ENCODE data around the gene AMBRA1.
"Not testable (repeated sequence)": the region's sequence is repeated elsewhere in the genome, so short reads cannot be mapped to it uniquely, and the experiment has no call there.

The AMBRA1 gene

DNA sequence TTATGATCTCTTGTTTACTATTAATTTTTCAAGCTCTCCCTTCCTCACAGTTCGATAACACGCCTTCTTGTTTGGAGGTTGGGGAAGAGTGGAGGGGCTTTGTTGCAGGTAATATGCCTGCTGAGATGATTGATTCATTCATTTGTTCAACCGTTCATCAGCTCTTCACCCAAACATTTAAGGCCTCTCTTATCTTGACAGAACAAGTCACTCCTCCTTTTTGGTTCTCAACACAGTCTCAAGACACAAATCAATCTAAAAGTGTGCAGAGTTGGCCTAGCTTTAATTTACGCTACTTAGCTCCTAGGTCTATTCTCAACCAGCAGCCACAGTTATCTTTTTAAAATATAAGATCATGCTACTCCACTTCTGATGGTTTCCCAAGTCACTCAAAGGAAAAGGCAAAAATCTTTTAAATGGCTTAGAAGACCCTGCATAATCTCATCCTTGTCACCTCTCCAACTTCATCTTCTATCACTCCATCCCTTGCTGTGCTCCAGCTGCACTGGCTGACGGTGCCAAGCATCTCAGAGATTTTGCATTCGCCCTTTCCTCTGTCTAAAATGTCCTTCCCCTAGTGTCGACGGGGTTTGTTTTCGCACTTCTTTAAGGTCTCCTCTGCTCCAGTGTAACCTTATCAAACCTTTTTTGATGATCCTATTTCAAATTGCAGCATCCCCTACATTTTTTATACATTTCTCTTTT is 60.3 kb downstream of the AMBRA1 start:
- DNase-seq (ENCODE audit: low read depth in 2 of 2): no peak

DNA sequence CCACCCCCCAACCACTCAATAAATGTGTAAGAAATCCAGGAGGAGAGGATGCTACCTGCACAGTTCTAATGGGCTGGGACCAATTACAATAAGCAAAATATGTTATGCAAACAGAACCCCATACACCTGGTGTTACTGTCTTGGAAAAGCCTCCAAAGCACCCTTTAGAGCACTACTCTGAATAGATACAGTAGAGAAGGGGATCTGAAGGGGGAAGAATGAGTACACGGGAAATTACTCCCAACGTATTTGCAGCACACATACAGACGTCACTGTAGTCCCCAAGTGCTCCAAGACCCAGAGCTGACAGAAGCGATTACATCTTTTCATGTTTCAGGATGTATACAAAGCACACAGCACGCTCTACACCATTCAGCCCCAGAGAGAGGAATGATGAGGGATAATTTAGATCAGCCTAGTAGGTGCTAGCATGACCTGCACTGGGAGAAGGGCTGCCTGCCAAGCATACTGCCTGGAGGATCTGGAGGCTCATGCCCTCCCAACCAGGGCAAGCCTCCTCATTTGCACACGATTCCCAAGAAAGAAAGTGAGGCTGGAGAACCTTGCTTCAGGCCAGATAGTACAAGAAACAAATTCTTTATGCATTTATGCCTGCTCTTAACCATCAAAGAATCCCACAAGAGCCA is 63.8 kb downstream of the AMBRA1 start:
- DNase-seq (ENCODE audit: low read depth in 2 of 2): no peak

DNA sequence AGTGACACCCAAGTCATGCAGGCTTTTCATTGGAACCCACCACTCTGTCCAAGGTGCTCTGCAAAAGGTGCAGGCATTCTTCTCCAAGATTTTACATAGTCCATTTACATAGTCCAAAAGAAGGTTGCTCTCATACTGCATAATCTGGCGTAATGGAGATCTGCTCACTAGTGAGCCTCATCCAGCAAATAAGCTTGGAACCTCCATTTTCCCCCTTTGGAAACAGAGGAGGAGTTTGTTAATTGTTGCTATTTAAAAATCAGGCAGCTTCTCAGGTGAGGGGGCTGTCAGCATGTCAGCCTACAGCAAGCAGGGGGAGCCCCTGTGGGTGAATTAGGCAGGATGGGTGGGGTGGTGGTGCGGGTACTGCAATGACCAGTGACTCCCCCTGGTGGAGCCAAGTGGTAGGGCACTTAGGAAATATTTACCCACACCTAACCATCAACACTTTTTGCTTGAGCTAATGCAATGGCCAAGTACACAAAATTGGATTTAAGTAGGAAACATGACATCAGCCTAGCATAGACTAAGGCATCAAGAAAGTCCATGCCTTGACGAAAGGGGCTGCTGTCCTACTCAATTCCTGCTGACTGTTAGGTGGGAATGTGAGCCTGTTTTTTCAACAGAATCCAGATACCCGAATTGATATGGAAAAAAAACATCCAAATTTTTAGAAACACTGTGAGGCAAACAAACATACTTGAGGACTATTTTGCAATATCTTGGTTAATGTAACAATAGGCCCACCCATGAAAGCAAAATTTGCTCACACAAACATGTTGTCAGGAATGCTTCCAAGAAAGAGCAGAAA is 64.5 kb downstream of the AMBRA1 start:
- peak; percentile 60 to 68 for DNase-seq (ENCODE audit: low read depth in 2 of 2)

- no peak for DNase-seq (ENCODE audit: low read depth in 2 of 2)
Measured at GRCh38 chr11:46528445-46529094, 65.3 kb downstream of the AMBRA1 start.

DNA sequence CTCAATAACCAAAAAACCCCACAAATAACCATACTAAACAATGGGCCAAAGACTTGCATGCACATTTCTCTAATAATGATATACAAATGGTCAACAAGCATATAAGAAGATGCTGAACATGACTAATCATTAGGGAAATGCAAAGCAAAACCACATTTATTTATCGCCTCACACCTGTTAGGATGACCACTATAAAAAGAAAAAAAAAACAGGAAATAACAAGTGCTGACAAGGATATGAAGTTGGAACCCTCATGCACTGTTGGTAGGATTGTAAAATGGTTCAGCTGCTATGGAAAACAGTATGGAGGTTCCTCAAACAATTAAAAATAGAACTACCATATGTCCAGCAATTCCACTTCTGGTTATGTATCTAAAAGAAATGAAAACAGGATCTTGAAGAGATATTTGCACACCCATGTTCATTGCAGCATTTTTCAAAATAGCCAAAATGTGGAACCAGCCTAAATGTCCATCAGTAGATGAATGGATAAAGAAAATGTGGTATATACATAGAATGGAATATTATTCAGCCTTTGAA is 66.2 kb downstream of the AMBRA1 start:
- DNase-seq (ENCODE audit: low read depth in 2 of 2): no peak

- DNase-seq (ENCODE audit: low read depth in 2 of 2): no peak
Measured at GRCh38 chr11:46526216-46527215, 67.3 kb downstream of the AMBRA1 start.

GRCh38 chr11:46524201-46524770 is 69.5 kb downstream of the AMBRA1 start:
- DNase-seq (ENCODE audit: low read depth in 2 of 2): no peak

- no peak for DNase-seq (ENCODE audit: low read depth in 2 of 2)
Measured at GRCh38 chr11:46523290-46523689, 70.5 kb downstream of the AMBRA1 start.

DNA sequence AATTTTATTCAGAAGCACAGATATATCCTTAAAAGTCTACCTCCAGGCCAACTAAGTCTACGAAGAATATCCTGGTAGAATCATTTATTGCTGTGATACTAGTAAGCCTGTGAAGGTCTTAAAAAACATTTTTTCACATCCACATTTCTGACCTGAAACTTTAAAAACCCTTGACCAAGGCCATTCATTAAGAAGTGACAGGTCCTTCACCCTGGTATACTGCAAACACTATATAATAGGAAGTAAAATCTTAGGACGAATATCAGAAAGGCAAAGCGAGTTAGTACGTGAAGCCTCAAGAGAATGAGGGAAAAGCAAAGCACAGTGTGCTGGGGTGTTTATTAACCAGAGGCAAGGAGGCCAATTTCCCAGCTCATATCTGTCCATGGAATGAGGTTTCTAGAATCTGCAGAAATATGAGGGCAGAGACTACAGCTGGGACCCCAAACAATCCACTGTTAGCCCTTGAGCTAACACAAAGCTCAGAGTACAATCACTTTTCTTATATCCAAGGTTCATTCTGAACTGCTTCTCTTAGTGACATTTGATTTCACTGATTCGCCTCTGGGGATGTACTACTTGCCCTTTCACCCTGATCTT is 71.0 kb downstream of the AMBRA1 start:
- no peak for DNase-seq (ENCODE audit: low read depth in 2 of 2)

- DNase-seq (ENCODE audit: low read depth in 2 of 2): no peak
Measured at GRCh38 chr11:46521961-46522681, 71.7 kb downstream of the AMBRA1 start.

- DNase-seq (ENCODE audit: low read depth in 2 of 2): no peak
Measured at GRCh38 chr11:46520971-46521745, 72.7 kb downstream of the AMBRA1 start.

DNA sequence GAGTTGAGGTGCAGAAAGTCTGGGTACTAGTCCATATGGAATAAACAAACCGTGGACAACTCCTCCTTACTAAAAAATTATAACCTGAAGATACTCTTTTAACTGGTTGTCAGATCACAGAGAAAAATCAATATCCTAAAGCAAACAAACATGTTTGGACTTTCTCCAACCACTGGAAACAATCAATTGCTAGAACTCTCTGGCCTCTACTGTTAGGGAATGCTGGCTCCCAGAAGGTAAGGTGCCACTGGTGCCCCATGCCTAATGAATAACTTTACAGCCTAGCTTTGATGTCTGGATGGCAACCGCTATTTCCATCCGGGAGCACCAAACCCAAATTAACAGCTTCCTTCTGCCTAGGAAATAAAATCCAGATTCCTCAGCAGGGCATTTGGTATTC is 74.5 kb downstream of the AMBRA1 start:
- DNase-seq (ENCODE audit: low read depth in 2 of 2): no peak

- DNase-seq (ENCODE audit: low read depth in 2 of 2): not testable (repeated sequence)
Measured at GRCh38 chr11:46518928-46519327, 74.9 kb downstream of the AMBRA1 start.

GRCh38 chr11:46514370-46514769 is 79.5 kb downstream of the AMBRA1 start:
- DNase-seq (ENCODE audit: low read depth in 2 of 2): no peak

GRCh38 chr11:46513934-46514342 is 79.9 kb downstream of the AMBRA1 start:
- no peak for DNase-seq (ENCODE audit: low read depth in 2 of 2)

DNA sequence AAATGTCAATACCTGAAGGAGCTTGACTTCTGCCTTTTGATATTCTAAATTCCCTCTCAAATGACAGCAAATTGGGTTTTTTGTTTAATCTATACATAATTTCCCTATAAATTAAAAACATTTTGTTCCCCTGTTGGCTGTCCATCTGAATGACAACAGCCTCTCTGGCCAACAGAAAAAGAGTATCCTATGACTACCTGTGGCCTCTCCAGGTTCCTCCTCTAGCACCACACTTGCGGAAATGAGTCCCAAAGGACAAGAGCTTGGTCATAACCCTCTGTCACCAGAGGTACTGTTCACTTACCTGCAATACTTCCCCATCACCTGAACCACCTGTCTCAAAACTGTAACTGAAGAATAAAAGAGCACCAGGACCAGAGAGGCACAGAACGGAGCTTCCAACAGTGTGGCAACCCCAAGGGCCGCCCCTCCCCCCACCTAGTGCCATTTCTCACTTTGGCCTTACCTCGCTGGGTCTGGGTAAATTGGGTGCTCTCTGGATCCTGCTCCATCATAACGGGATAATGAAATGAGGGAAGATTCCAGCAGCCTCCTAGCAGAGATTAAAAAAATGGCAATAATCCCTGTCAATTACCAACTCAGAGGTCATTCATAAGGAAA is 81.5 kb downstream of the AMBRA1 start:
- DNase-seq (ENCODE audit: low read depth in 2 of 2): no peak

- DNase-seq (ENCODE audit: low read depth in 2 of 2): no peak
Measured at GRCh38 chr11:46511342-46511741, 82.5 kb downstream of the AMBRA1 start.

DNA sequence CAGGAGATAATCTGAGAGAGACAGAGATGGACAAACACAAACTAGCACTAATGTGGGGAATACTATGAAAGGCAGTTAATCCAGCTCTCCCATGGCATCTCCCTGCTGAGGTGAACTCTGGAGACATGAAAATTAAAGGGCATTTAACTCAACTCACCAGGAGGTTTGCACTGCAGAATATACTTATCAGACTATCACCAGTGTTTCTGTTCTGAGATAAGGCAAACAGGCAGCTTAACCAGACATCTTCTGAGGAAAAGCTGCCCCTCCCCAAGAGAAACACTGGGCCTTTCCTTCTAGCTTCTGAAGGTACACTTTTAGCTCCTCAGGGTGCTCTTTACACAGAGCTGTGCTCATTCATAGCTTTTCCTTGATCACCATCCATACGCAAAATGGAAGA is 85.5 kb downstream of the AMBRA1 start:
- no peak for DNase-seq (ENCODE audit: low read depth in 2 of 2)

Data from stimulated activated CD4-positive, alpha-beta T cell treated with anti-CD3 and anti-CD28 coated beads, Interleukin-1b, Interleukin-23, amount 100 ng/mL, for 4 hours (primary cell).